ENCODE data around the gene TRPM3. TPM values are rescaled to one million over a fixed set of nuclear protein-coding genes. Genes with fewer than 3 reads are reported as not detected.
"Not testable (repeated sequence)": the region's sequence is repeated elsewhere in the genome, so short reads cannot be mapped to it uniquely, and the experiment has no call there.

The TRPM3 gene
- total RNA-seq, 4 donors from 2014 or later, result 0.51 to 8.4 (median 3.3) TPM

DNA sequence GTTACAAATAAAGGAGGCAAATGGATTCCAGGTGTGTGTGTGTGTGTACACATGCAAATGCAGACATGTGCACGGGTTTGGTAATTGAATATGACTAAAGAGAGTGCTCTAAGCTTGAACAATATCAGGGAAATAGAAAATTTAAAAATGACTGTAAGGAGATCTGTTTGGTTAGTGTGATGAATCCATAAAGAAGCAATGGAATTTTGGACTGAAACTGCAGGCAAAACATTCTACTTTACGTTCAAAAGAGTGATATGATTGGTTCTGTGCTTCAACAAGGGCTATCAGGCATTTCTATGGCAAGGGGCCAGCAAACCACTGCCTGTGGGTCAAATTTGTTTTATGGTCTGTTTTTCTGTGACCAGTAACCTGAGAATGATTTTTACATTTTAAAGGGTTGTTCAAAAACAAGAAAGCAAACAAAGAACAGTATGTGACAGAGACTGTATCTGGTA, 374.1 kb downstream of the TRPM3 start:
- no peak for DNase-seq

DNA sequence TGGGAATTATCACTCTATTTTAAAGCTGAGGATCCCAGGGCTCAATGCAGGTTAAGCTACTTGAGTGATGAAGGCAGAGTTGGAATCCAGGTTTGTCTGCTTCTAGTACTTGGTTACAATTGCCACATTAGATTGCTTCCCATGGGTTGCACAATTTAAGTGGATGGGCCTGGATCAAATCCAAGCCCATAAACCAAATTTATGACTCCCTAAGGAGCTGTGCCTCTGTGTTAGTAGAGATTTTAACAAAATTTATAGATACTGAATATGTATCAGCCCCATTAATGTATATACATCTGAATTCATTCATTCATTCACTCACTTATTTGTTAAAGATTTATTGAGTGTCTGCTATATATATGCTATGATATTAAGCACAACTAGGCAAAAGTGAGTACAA, 374.7 kb downstream of the TRPM3 start:
- no peaks in the 10 kb centered on the region for H3K36me3 ChIP-seq
- H3K4me3 ChIP-seq, result no peak overlapping the region
- no peak overlapping the region for H3K27ac ChIP-seq
- H3K9me3 ChIP-seq, result no peaks in the 10 kb centered on the region
- H3K27me3 ChIP-seq, result no peaks in the 10 kb centered on the region
- no peaks in the 10 kb centered on the region for H3K4me1 ChIP-seq
- intact Hi-C loops (cut with DNase I; ENCODE audit: low total_unique reads), result no loop called here
- DNase-seq, result no peak
- TF ChIP-seq POLR2A (IDR thresholded peaks at IDR 0.05), result no peak
- TF ChIP-seq, protein P1, sequence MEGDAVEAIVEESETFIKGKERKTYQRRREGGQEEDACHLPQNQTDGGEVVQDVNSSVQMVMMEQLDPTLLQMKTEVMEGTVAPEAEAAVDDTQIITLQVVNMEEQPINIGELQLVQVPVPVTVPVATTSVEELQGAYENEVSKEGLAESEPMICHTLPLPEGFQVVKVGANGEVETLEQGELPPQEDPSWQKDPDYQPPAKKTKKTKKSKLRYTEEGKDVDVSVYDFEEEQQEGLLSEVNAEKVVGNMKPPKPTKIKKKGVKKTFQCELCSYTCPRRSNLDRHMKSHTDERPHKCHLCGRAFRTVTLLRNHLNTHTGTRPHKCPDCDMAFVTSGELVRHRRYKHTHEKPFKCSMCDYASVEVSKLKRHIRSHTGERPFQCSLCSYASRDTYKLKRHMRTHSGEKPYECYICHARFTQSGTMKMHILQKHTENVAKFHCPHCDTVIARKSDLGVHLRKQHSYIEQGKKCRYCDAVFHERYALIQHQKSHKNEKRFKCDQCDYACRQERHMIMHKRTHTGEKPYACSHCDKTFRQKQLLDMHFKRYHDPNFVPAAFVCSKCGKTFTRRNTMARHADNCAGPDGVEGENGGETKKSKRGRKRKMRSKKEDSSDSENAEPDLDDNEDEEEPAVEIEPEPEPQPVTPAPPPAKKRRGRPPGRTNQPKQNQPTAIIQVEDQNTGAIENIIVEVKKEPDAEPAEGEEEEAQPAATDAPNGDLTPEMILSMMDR (IDR thresholded peaks at IDR 0.05), result no peak

More for the DNA sequence above, 374.1 kb downstream of the TRPM3 start:
- TF ChIP-seq POLR2A (IDR thresholded peaks at IDR 0.05), result no peak
- TF ChIP-seq, protein P1 (IDR thresholded peaks at IDR 0.05), result no peak
- intact Hi-C loops (cut with DNase I; ENCODE audit: low total_unique reads), result no loop called here
- no peaks in the 10 kb centered on the region for H3K4me1 ChIP-seq
- no peaks in the 10 kb centered on the region for H3K27me3 ChIP-seq
- H3K9me3 ChIP-seq, result no peaks in the 10 kb centered on the region
- no peak overlapping the region for H3K4me3 ChIP-seq
- no peak overlapping the region for H3K27ac ChIP-seq
- H3K36me3 ChIP-seq, result no peaks in the 10 kb centered on the region

DNA sequence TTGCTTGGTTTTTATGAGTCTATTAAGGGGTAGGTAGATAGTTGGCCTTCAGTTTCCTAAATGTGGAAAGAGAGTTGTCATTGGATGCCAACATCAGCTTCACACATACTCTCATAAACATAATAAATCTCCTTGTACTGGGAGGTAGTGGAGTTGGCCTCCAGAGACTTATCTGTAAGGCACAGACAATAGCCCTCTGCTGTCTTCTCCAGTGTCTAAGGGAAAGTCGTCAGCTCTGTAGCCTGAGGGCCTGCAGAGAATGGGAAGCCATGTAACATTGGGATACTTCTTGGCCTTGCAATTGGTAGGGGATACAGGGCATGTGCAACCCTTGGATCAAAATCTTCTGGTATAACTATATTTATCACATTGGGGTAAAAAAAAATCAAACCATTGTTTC, 375.1 kb downstream of the TRPM3 start:
- intact Hi-C loops (cut with DNase I; ENCODE audit: low total_unique reads), result no loop called here
- H3K4me1 ChIP-seq, result no peaks in the 10 kb centered on the region
- H3K27ac ChIP-seq, result no peak overlapping the region
- H3K27me3 ChIP-seq, result no peaks in the 10 kb centered on the region
- H3K9me3 ChIP-seq, result no peaks in the 10 kb centered on the region
- DNase-seq, result no peak
- TF ChIP-seq, protein P1 (IDR thresholded peaks at IDR 0.05), result no peak
- no peak for TF ChIP-seq POLR2A (IDR thresholded peaks at IDR 0.05)
- H3K4me3 ChIP-seq, result no peak overlapping the region
- H3K36me3 ChIP-seq, result no peaks in the 10 kb centered on the region

DNA sequence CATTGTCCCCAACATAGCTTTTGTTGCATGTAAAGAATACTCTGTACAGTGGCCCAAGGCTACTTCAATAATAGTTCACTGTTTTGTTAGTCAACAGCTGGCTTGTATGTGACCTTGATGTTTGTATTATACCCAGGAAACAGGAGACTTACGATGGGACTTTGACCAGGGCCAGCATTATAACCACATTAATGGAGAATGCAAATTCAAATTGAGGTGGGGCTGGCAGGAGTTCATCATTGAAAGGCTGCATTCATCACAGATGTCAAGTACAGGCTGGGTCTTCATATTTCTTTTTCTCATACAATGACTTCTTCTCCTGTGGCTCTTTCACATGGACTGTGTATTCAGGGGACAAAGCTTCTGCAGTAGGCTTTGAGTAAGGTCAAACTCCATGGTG, 396.6 kb downstream of the TRPM3 start:
- DNase-seq; H3K4me3 ChIP-seq; intact Hi-C loops (cut with DNase I; ENCODE audit: low total_unique reads); H3K27ac ChIP-seq; H3K9me3 ChIP-seq; H3K36me3 ChIP-seq; H3K4me1 ChIP-seq; H3K27me3 ChIP-seq: not testable (repeated sequence)

DNA sequence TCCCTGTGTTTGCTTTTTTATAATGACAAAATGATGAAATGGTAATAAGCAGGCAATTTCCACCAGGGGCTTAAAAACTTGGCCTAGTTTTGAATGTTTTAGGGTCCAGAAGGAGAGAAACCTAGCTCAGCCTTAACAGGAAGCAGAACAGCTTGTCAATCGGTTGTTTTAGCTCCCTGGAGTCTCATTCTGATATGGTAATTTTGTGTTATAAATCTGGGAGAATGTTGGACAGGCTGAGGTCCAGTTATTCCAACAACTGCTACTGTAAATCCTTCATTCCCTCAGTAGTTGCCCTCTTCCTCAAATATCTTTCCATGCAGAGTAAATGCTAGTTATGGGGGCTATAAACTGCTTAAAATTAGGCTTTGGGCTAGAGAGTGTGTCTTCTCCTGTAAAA, 397.4 kb downstream of the TRPM3 start:
- H3K36me3 ChIP-seq; H3K4me3 ChIP-seq; H3K4me1 ChIP-seq; intact Hi-C loops (cut with DNase I; ENCODE audit: low total_unique reads); DNase-seq; H3K27me3 ChIP-seq; H3K9me3 ChIP-seq; H3K27ac ChIP-seq: not testable (repeated sequence)

DNA sequence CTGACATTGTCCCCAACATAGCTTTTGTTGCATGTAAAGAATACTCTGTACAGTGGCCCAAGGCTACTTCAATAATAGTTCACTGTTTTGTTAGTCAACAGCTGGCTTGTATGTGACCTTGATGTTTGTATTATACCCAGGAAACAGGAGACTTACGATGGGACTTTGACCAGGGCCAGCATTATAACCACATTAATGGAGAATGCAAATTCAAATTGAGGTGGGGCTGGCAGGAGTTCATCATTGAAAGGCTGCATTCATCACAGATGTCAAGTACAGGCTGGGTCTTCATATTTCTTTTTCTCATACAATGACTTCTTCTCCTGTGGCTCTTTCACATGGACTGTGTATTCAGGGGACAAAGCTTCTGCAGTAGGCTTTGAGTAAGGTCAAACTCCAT, 414.6 kb downstream of the TRPM3 start:
- H3K27ac ChIP-seq; H3K9me3 ChIP-seq; DNase-seq; H3K27me3 ChIP-seq; H3K36me3 ChIP-seq; H3K4me3 ChIP-seq; H3K4me1 ChIP-seq; intact Hi-C loops (cut with DNase I; ENCODE audit: low total_unique reads): not testable (repeated sequence)

DNA sequence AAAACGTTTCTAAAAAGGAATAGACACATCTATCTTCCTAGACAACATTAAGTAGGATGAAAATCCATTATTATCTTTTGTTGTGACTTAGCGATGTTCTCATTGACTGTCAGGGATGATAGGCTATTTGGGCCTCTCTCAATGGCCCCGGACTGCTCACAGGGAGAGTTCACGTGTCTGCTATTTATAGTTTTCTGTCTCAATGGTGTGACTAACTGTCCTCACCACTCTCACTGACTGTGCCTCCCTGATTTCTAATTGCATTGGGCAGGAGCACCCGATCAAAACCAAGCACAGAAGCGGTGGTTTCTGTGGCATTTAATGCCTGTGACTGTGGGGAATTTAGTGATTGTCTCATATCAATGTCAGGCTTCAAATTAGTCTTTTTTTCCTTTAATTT, 420.3 kb downstream of the TRPM3 start:
- intact Hi-C loops (cut with DNase I; ENCODE audit: low total_unique reads), result no loop called here
- Histone ChIP-seq H3K27ac (no peak overlapping the region), H3K27me3 (no peaks in the 10 kb centered on the region), H3K9me3 (no peaks in the 10 kb centered on the region), H3K4me3 (no peak overlapping the region), H3K36me3 (no peaks in the 10 kb centered on the region), H3K4me1 (no peaks in the 10 kb centered on the region)
- DNase-seq, result no peak
- TF ChIP-seq, protein P1 (IDR thresholded peaks at IDR 0.05), result no peak
- TF ChIP-seq POLR2A (IDR thresholded peaks at IDR 0.05), result no peak
